B cell (primary cell): ENCODE data around the gene CEP44.

Experiments
- EZH2 ChIP-seq: IDR thresholded peaks from 2 replicates; pipeline ENCODE4 v1.6.1; 2012; ENCODE audit warnings: borderline replicate concordance, low read depth, mild to moderate bottlenecking, moderate library complexity, low read length; ENCODE audit not compliant: insufficient read depth, poor library complexity, severe bottlenecking
- TF ChIP-seq, protein P1 (sequence below): fragments of 200-600 bp; IDR thresholded peaks from one replicate; pipeline ENCODE4 v1.8.0; 2022; ENCODE audit warnings: antibody characterized with exemption, mild to moderate bottlenecking

DNA sequence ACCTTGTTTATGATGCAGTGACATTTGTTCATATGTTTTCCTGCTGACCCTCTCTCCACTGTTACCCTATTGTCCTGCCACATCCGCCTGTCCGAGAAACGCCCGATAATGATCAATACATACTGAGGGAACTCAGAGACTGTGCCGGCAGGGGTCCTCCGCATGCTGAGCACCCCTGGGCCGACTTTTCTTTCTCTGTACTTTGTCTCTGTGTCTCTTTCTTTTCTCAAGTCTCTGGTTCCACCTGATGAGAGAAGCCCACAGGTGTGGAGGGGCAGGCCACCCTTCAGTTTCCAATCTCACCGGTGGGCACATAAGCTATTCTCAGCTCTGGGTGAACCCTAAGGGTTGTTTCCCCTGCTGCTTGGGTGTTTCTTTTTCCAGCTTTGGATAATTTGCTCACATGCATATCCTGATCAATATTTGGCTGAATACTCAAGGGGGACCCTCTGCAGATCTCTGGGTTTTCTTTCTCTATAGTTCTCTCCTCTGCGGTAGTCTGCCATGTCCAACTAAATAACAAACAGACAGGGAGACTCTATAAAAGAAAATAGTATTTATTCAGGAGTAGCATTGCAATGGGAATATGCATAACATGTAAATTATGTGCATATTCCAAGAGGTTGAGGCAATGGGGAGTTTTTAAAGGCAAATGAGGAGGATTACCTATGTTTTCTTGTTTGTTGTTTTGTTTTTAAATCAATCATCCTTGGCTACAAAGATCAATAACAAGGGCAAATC, 97.2 kb downstream of the CEP44 start:
- TF ChIP-seq, protein P1, sequence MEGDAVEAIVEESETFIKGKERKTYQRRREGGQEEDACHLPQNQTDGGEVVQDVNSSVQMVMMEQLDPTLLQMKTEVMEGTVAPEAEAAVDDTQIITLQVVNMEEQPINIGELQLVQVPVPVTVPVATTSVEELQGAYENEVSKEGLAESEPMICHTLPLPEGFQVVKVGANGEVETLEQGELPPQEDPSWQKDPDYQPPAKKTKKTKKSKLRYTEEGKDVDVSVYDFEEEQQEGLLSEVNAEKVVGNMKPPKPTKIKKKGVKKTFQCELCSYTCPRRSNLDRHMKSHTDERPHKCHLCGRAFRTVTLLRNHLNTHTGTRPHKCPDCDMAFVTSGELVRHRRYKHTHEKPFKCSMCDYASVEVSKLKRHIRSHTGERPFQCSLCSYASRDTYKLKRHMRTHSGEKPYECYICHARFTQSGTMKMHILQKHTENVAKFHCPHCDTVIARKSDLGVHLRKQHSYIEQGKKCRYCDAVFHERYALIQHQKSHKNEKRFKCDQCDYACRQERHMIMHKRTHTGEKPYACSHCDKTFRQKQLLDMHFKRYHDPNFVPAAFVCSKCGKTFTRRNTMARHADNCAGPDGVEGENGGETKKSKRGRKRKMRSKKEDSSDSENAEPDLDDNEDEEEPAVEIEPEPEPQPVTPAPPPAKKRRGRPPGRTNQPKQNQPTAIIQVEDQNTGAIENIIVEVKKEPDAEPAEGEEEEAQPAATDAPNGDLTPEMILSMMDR = no peak
- no peak for TF ChIP-seq EZH2
